CD4-positive, alpha-beta T cell treated with Interferon alpha-2 for 1 hour (primary cell): ENCODE results near the gene PLPP3.

Experiments used
- DNase-seq, 2 donors: peaks; one replicate each; pipeline ENCODE4 v3.0.0-alpha.2; 2020 to 2022

Gene PLPP3

DNA sequence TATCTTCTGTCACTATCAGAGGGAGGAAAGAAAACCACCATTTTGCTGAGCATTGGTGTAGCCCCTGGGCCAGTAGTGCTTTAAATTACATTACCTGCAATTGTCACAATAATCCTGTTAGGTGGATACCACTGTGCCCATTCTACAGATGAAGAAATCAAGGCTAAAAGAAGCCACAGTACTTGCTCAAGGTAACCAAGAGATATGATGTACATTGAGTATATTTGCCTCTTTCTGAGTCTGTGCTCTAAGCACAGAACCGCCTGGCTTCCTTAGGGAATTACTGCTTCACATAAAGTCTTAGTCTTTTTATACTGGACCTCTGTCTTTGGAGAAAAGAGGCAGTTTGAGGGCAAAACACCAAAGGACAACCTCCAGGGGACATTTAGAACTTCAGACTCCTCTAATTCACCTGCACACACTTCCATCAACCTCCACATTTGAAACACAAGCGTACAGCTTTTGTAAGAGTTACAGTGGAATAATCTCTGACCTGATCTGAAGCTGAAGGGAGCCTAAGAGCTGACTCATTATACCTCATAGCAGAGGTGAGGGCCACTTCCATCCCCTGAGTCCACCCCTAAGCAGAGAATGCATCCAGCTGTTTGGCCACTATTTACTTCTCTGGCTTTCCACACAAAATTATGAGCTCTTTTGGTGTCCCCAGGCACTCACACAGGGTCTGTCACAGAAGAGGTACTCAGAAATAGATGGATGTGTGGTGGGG is 61.8 kb downstream of the PLPP3 start:
- no peak for DNase-seq

DNA sequence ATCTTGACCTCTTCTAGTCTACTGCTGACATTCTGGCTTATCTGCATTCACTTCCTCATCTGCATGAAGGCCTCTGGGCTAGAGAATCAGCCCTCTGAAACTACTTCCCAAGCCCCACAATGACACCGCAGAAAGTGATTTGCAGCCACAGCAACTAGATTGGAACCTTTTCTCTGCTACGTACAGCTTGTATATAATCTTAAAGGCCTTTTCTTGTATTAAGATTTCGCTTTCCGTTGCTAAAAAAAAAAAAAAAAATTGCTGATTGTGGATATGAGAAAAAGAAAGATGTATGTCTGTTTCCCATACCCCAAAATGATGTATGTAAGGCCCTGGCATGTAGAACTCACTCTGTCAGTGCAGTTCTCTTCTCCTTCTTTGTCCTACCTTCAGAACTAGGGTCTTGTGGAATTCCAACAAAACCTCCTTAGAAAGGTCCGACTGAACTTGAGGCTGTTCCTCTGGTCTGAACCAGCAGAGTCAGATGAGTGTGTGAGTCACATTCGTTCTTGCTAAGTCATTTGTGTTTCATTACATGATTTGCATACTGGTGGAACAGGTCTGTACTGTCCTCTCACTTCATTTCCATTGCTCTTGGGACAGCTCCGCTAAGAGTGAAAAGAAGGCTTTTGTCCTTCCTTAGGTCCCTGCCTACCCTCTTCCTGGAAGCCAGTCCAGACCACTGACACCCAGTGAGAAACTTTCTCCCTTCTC is 62.7 kb downstream of the PLPP3 start:
- DNase-seq: peak in 1 of 2 donors; percentile 15

DNA sequence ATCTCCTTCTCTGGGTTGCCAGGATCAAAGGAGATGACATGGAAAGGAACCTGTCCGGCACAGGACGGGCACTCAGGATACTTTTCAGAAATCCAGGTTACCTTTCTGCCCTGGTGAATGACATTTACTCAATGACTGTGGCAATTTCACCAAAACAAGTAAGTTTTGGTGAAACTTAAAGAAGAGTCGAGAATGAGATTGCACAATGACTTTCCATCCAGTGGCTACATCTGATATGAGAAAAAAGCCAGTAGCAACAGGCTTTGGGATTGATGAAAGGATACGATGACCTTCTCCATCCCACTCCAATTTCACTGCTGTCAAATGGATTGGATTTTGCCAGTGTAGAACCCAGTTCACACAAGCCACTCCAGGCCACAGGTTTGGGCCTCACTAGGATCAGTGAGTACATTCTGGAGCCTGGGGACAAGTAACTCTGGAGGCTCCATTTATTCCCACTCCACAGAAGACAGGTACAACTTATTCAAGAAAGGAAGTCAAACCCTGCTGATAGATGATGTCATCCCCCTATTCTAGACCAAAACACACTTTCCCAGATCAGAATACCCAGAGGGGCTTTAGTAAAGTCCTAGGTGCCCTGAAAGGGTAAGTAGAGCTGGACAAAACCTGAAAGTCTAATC is 63.3 kb downstream of the PLPP3 start:
- no peak for DNase-seq

DNA sequence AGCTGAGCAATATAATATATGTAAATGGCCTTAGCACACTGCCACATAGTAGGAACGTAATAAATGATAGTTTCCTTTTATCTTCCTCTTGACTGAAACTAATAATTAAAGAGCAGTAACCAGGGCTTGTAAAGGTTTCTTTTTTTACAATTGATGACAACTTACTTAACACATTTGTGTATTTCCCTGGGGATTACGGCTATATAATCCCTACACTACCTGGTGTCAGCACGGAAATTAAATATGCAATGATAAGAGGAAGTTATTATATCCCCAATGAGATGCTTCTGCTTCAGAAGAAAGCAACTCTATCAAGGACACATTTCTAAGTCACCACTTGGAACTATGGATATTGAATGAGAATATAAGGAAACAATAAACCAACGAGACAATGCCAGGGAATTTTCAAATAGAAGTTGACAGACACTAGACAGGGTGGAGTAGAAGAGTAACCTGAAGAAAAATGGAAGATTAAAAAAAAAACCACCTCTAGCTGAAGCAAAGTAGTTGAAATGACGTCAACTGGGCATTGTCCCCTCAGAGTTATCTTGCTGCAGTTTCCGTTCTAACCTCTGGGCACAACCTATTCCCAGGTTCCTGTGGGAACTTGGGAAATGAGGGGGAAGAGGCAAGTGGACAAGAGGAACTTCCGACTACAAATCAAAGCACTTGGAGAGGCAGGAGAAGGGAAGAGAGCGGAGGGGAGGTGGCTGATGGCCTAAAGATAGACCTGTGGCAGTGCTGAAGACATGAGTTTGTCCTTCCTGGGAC is 66.5 kb downstream of the PLPP3 start:
- no peak for DNase-seq

DNA sequence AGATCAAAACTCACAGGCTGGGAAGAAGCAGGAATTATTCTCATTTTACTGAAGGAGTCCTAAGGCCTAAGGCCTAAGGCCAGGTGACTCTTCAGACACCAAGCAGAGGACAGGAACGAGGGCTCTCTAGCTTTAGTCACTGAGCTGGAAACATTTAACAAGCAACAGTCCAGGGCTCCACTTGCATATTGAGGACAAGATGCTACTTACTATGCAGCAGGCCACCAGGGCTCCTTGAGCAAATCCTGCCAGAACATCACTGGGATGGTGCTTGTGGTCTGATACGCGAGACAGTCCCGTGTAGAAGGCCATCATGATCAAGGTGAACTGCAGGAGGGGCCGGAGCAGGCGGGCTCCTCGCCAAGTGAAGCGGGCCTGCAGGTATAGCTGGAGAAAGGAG is 67.6 kb downstream of the PLPP3 start:
- no peak for DNase-seq

DNA sequence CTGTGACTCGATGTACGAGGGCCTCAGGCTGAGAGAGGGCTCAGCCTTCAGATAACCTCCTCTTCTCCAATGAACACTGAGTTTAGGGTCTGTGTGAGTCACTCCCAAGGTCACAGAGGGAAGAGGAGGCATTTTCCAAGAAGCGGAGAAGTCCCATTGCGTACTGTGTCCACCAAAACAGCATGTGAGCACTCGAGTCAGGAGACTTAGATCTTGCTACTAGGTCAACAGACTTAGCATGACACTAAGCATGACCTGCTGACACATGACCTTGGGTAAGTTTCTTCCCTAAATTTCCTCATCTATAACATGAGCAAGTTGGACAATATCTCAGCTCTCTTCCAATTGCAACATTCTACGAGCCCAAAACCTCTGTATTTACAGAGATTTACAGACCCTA is 68.0 kb downstream of the PLPP3 start:
- DNase-seq: peak in 1 of 2 donors; percentile 9

DNA sequence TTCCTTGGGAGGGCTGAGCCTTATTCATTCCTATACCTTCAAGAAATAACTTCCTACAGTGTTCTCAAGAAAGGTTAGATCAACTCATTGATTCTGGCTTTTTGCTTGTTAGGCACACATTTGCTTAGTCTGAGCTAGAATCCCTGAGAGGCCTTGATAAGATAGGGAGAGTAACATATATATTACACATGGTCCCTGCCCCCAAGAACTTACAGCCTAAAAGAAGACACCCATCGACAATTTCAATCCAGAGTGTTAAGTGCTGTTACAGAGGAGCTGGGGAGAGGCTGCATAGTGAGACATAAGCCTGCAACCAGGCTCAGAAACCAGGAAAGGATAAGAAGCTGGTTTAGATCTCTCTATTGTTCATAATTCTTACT is 68.7 kb downstream of the PLPP3 start:
- DNase-seq: no peak

DNA sequence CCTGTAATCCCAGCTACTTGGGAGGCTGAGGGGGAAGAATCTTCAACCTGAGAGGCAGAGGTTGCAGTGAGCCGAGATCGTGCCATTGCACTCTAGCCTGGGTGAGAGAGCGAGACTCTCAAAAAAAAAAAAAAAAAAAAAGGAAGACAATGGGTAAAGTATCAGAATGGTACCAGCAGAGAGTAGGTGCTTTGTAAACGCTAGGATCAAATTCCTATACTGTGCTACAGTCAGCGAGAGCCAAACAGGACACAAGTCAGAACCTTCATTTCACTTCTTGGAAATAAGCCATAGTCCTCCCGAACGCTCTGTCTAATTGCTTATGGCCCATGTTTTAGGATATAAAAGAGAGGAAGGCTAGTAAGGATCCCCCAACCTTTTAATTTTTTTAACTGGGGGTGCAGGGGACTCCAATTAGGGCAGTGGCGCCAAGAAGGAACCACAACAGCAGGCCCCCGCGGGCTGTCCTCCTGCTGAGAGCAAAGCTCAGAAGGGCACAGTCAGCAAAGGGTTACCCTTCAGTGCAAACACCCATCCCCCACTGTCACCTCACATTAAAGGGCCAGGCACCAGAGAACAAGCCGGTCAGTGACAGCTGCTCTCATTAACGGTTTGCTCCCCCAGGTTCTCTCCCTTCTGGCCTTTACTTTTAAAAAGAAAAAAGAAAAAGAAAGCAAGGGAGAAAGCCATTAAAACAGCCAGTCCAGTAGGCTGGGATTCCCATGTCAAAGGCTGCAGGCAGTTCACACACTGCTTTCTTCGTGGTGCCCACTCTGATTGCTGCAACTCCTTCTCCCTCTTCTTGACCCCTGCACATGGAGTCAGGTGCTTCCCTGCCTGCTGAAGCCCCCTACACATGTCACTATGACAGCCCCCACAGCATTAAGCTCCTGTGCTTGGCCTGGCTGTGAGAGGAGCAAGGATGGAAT is 69.4 kb downstream of the PLPP3 start:
- no peak for DNase-seq

DNA sequence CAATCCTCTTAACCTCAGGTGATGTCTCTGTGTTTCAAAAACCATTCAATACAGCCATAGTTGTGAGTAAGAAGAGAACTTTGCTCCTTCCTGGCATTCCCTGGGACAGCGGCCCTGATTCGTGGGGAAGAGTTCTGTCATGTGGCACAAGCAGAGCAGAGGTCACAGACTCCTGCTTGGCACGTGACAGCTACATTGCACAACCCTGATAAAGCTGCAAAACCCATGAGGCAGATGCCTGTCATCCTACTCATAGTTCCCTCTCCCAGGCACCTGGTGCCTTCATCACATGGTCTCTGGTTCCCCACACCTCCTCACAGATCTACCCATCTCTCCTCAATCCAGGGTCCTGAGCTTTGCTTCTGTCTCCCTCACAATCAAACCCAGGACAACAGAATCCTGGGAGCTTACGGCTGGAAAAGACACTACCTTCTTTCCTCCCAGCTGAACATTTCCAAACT is 70.8 kb downstream of the PLPP3 start:
- DNase-seq: peak in 1 of 2 donors; percentile 22

DNA sequence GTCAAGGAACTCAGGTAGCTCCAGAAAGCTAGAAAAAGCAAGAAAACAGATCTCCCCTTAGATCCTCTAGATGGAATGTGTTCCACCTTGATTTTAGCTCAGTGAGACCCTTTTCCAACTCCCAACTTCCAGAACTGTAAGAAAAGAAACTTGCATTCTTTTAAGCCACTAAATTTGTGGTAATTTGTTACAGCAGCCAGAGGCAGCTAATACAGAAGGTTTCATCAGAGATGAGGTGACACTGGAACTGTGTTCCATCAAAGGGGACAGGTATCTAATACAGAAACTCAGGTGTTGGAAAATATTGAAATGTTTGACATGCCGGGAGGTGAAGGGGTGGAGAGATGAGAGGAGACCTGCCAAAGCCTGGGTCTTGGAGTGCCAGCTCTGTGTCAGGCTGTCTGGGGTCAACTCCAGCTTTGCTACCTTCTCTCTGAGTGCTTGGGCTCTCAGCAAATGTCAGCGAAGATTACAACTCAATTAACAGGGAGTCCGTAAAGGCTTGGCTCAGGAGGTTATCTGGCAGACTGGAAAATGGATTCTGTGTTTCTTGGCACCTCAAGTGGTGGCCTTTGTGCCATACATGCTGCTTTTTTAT is 71.3 kb downstream of the PLPP3 start:
- DNase-seq: no peak

DNA sequence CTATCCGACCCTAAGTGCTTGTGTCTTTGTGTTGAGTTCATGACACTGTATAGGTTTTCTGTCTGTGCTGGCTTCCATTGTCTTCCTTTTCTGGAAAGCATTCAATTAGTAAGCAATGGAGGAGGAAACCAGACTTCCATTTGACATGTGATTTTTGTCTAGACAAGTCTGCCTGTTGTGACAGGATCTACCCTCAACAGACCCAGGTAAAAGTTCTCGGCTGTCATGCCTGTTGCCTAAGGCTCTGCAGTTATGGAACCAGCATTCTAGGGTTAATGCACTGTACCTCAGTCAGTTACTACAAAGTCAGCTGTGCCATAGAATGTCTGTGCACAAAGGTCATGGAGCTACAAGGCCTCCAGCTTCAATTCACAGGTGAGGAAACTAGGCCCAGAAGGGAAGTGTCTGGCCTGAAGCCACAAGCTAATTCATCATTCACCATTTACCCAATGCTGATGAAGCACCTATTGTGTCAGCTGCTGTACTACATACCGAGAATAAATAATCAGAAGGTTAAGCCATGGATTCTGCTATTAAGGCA is 72.3 kb downstream of the PLPP3 start:
- DNase-seq: no peak

DNA sequence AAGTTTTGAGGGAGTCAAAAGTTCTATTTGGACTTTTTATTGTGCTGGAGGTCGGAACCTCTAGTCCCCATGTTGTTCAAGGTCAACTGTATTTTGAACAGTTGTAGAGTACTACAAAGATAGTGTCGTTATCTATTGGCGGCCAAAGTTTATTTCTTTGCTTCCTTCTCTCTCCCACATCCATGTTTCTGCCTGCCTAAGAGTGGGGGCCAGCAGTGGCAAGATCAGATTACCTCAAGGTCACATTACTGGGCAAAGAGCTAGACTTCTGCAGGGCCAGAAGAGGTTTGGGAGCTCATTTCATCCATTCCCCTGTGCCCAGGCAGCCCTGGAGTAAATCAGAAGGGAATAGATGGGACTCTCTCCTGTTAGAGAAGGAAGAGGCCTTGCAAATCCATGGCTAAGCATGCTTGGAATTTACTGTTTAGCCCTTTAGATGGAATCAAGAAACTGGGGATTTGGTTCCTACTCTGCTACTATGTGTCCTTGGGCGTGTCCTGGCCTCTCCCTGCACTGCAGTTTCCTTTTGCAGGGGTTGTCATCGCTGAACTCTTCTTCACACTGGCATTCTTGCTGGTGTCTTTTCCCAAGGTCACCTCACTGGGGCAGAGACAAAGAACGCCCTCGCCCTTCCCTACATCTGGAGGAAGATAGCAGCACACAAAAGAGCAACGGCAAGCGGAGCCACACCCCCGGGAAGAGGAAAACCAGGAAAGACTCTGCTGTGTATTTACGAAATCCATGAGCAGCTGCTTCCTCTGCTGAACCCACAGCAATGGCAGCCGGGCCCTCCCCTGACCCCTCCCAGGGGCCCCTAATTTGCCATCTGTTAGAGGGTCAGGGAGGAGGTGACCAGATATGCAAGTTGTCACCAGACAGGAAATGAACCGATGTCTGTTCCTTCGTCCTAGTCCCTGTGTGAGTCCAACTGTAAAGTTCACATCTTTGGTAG is 73.3 kb downstream of the PLPP3 start:
- DNase-seq: no peak

DNA sequence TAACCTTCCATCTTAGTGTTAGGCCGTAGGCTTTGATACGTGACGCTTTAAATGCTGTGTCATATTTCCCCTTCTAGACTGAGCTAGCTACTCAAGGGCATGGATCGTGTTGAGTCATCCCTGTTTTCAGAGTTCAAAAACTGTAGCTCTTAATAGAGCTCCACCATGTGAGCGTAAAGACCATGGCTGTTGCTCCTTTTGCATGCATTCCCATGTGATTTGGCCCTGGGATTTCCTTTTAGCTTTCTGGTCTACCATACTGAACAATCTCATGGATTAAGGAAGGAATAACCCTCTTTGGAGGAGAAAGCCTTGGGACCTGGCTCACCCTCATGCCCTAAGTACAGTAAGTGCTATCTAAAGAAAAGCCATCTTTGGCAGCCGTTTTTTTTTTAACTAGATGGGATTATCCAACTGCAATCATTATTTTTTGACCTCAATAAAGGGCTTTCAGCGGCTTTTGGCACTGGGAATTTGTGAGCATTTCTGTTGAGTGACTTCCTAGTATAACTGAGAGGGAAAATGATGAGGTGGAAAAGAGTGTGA is 76.6 kb downstream of the PLPP3 start:
- no peak for DNase-seq

DNA sequence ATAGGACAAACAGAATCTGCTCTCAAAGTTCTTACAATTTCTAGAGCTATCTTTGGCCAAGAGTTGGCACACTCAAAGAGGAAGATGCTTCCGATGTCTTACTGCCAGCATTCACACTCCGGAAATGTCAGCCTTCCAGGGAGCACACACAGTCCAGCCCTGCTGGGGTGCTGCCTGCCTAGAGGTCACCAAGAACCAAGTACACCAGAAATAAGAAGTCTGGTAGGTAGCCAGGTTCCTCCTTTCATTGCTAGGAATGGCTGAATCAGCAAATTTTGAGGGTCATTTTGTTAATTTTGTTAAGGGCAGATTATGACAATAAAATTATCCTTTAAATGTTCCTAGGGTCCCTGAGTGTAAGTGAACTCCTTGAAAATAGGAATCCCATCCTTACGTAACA is 77.5 kb downstream of the PLPP3 start:
- no peak for DNase-seq

DNA sequence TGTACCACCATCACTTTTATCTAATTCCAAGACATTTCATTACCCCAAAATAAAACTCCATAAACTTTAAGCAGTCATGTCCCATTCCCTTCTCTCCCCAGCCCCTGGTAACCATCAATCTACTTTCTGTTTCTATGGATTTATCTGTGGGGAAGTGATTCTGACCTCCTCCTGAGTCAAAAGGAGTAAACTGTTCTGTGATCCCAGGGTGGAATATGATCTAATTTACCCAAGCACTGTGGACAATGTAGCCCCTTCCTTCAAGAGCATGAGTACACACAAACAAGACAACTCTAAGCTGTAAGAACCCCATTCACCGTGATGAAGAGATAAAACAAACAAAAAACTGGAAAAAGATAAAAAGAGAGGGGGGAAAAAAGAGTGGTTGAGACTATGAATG is 77.9 kb downstream of the PLPP3 start:
- DNase-seq: no peak

DNA sequence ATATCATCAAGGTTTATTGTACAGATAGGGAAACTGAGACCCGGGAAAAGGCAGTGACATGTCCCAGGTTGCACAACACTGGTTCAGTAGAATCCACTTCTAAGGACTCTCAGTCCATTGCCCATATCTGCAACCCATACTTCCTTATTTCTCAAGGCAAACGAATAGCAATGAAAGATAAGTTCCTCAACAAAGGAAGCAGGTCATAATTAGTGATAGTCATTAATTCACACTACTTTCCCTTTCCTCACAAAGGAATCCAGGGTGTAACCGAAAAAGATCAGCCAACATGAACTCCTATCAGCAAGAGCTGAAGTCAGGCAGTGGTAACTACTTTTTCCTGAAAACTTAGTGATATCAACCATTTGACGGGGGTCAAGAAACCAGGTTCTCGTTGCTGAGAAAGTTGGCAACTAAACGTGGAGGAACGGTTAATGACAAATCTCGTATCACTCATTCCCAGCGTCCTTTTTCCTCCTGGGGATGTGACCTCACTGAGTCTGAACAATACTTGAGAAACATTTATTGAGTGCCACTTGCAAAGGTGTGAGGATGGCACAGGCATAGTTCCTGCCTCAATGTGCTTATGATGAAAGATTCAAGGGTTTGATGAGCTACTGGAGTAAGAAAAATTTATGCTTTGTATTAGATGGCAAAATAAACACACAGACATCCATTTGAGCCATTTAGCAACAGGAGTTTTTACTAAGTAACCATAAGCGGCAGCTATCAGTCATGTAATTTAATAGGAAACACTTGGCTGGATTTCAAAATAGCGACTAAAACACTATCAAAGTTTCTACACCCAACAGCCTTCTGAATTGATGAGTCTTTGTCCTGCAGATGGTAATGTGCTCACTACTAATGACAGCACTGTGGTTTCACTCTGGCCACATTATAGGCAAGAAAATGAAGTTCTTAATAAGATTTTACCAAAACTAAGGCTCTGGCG is 82.3 kb downstream of the PLPP3 start:
- DNase-seq: no peak

DNA sequence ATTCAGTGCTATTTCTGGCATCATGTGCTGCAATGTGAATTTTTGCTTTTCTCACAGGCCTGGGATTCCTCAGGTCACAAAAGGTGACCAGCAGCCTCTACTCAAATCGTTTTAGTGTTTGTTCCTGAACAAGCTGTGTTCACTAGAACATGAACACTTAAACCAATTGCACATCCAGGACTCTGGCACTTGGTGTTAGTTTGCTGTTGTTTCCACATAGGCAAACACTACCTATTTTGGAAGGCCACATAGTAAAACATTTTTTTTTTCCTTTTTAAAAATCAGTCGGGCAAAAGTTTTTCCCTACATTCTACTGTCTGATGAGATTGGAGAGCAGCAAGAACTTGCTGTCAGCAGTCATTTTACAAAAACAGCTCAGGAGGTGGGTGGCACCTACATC is 83.2 kb downstream of the PLPP3 start:
- DNase-seq: no peak

DNA sequence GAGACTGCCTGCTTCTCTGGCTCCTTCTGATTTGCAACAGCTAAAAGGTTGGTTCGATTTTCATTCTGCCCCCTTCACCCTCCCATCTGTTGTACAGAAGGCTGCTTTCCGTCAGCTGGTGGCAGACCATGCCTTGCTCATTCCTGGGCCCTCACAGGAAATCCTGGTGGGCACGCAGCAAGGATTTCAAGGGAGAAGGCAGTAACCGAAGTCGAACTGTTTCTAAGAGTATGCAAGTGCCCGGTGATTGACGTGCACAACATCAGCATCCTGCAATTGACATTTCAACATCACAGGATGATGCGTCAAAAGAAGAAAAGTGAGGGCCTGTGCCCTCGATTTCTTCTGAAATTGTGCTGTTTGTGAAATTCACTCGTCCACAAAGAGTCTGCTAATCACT is 83.8 kb downstream of the PLPP3 start:
- DNase-seq: no peak

DNA sequence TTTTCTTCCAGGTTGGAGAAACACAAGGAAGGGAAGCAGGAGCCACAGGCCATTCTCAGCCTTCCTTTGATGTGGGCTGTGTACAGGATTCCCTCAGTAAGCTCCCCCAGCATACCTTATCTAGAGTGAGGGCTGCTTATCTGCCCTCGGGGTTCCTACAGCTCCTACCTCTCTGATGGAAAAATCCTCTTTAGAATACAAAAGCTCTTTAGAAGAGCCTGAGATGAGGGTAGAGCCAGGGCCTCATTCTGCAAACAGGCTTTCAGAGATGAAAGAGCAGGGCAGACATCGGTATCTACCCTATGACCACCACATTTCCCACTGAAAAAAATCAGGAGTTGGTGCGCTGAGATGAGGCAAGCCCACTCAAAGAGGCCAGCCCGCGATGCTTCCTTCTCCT is 85.1 kb downstream of the PLPP3 start:
- DNase-seq: no peak
